ENCODE results near the gene PTTG1IP2.

The PTTG1IP2 gene

DNA sequence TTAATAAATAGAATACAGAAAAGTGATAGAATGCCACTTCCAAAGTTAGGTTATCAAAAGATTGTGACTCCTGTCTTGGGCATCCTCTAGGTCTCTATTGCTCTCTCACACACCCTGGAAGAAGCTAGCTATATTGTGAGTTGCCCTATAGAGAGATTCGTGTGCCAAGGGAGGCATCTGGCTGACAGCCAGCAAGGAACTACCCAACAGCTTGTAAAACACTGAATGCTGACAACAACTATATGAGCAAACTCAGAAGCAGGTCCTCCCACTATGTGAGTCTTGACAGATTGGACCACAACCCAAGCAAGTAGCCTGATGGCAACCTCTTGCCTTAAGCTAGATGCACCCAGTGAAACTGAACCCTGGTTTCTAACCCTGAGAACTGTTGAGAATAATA is 71.0 kb downstream of the PTTG1IP2 start:
- no peak for TF ChIP-seq JUND (IDR thresholded peaks at IDR 0.05; ENCODE audit: low read depth)
- in situ Hi-C loops (cut with HindIII; ENCODE audit: low pct_unique_long_range_greater_than_20kb, low sequenced_read_pairs), result no loop called here
- DNase-seq (ENCODE audit: low read depth in 1 of 2, low spot score in 1 of 2), result peak in 1 of 2 experiments; percentile 21

DNA sequence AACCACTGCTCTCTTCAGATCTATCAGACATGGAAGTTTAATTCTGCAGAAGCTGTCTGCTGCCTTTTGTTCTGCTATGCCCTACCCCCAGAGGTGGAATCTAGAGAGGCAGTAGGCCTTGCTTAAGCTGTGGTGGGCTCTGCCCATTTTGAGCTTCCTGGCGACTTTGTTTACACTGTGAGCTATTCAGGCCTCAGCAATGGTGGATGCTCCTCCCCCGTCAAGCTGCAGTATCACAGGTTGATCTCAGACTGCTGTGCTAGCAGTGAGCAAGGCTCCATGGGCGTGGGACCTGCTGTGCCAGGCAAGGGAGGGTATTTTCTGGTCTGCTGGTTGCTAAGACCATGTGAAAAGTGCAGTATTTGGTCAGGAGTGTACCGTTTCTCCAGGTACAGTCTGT is 81.6 kb downstream of the PTTG1IP2 start:
- no peak for TF ChIP-seq JUND (IDR thresholded peaks at IDR 0.05; ENCODE audit: low read depth)

DNA sequence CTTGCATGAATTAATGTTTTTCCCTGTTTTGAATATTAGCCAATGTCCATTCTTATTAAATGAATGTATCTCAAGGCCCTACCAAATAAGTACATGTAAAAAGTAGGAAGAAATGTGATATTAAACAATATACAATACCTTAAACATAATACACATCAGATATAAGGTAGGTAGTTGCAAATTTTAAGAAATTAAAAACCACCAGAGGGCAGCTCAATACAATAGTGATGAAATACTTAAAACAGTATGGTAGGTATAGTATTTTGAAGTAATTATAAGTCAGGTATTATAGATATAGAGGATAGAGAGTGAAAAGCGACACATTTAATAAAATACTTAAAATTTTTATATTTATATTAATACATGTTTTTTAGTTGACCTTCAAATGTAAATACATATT is 83.1 kb downstream of the PTTG1IP2 start:
- in situ Hi-C loops (cut with HindIII; ENCODE audit: low pct_unique_long_range_greater_than_20kb, low sequenced_read_pairs), result no loop called here
- DNase-seq (ENCODE audit: low read depth in 1 of 2, low spot score in 1 of 2), result peak; percentile 5 to 26

More for the DNA sequence above, 81.6 kb downstream of the PTTG1IP2 start:
- in situ Hi-C loops (cut with HindIII; ENCODE audit: low pct_unique_long_range_greater_than_20kb, low sequenced_read_pairs), result no loop called here
- no peak for DNase-seq (ENCODE audit: low read depth in 1 of 2, low spot score in 1 of 2)

DNA sequence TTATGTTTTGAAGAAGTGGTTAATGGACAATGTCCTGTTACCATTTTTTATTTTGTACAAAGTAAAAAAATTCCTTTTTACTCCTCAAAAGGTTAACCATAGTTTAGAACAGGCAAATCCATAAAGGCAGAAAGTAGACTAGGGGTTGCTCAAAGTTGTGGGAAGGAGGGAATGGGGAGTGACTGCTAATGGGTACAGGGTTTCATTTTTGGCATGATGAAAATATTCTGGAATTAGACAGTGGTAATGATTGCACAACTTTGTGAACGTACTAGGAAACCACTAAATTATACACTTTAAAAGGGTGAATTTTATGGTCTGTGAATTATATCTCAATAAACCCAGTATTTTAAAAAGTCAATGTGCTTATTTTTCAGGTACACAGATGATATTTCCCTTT is 91.3 kb downstream of the PTTG1IP2 start:
- in situ Hi-C loops (cut with HindIII; ENCODE audit: low pct_unique_long_range_greater_than_20kb, low sequenced_read_pairs), result no loop called here
- TF ChIP-seq JUND (IDR thresholded peaks at IDR 0.05; ENCODE audit: low read depth), result no peak

More for the DNA sequence above, 83.1 kb downstream of the PTTG1IP2 start:
- TF ChIP-seq JUND (IDR thresholded peaks at IDR 0.05; ENCODE audit: low read depth), result no peak

More for the DNA sequence above, 91.3 kb downstream of the PTTG1IP2 start:
- DNase-seq (ENCODE audit: low read depth in 1 of 2, low spot score in 1 of 2), result no peak
